Measurements from ENCODE around the gene ALOX15. TPM values are rescaled to one million over a fixed set of nuclear protein-coding genes. Genes with fewer than 3 reads are reported as not detected.

ALOX15 gene
- total RNA-seq, 1 experiment from 2014 or later: not detected

- Histone ChIP-seq H2AFZ (ENCODE audit: low read length) (no peak overlapping the region), H3F3A (ENCODE audit: low read length, unreplicated experiment) (no peaks in the 10 kb centered on the region), H3K27me3 (ENCODE audit: low read length) (peaks cover 36% of the 10 kb centered on the region), H3K4me1 (ENCODE audit: insufficient read depth, low read length) (no peaks in the 10 kb centered on the region), H3K9me3 (ENCODE audit: low read length) (no peaks in the 10 kb centered on the region), H3K79me2 (ENCODE audit: low read length) (no peaks in the 10 kb centered on the region), H3K36me3 (ENCODE audit: low read depth, low read length) (no peaks in the 10 kb centered on the region), H3K9ac (ENCODE audit: low read length) (no peak overlapping the region), H3K9me2 (replicated peaks; ENCODE audit: low read length) (no peaks in the 10 kb centered on the region), H3K4me2 (ENCODE audit: low read length) (no peak overlapping the region), H3K4me3 (ENCODE audit: low read length) (no peak overlapping the region), H3K27ac (ENCODE audit: low read length) (no peak overlapping the region), H4K20me1 (ENCODE audit: low read length) (no peaks in the 10 kb centered on the region)
- no TSS peak for BruUV-seq (replicated peaks)
- ChIA-PET CTCF (no interaction called here), POLR2A (ENCODE audit: unreplicated experiment) (no interaction called here)
- ATAC-seq: no peak
- intact Hi-C loops (cut with micrococcal nuclease): no loop called here
- TF ChIP-seq, protein P1, sequence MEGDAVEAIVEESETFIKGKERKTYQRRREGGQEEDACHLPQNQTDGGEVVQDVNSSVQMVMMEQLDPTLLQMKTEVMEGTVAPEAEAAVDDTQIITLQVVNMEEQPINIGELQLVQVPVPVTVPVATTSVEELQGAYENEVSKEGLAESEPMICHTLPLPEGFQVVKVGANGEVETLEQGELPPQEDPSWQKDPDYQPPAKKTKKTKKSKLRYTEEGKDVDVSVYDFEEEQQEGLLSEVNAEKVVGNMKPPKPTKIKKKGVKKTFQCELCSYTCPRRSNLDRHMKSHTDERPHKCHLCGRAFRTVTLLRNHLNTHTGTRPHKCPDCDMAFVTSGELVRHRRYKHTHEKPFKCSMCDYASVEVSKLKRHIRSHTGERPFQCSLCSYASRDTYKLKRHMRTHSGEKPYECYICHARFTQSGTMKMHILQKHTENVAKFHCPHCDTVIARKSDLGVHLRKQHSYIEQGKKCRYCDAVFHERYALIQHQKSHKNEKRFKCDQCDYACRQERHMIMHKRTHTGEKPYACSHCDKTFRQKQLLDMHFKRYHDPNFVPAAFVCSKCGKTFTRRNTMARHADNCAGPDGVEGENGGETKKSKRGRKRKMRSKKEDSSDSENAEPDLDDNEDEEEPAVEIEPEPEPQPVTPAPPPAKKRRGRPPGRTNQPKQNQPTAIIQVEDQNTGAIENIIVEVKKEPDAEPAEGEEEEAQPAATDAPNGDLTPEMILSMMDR (conservative IDR thresholded peaks at IDR 0.05; ENCODE audit: low read depth, low read length): no peak
- TF ChIP-seq EZH2phosphoT487 (IDR thresholded peaks at IDR 0.05; ENCODE audit: borderline replicate concordance, low read length) (no peak), EZH2 (IDR thresholded peaks at IDR 0.05; ENCODE audit: low read length, unreplicated experiment) (no peak)
- no peak for DNase-seq
These were observed 58.3 kb downstream of the ALOX15 start for GRCh38 chr17:4583206-4583605.

GRCh38 chr17:4582691-4583090 lies 58.8 kb downstream of the ALOX15 start:
- Histone ChIP-seq H4K20me1 (ENCODE audit: low read length) (no peaks in the 10 kb centered on the region), H2AFZ (ENCODE audit: low read length) (no peak overlapping the region), H3F3A (ENCODE audit: low read length, unreplicated experiment) (no peaks in the 10 kb centered on the region), H3K36me3 (ENCODE audit: low read depth, low read length) (no peaks in the 10 kb centered on the region), H3K4me1 (ENCODE audit: insufficient read depth, low read length) (no peaks in the 10 kb centered on the region), H3K27ac (ENCODE audit: low read length) (no peak overlapping the region), H3K27me3 (ENCODE audit: low read length) (peaks cover 36% of the 10 kb centered on the region), H3K9ac (ENCODE audit: low read length) (no peak overlapping the region), H3K4me3 (ENCODE audit: low read length) (no peak overlapping the region), H3K4me2 (ENCODE audit: low read length) (no peak overlapping the region), H3K79me2 (ENCODE audit: low read length) (no peaks in the 10 kb centered on the region), H3K9me2 (replicated peaks; ENCODE audit: low read length) (no peaks in the 10 kb centered on the region), H3K9me3 (ENCODE audit: low read length) (no peaks in the 10 kb centered on the region)
- no peak for TF ChIP-seq EZH2 (IDR thresholded peaks at IDR 0.05; ENCODE audit: low read length, unreplicated experiment)
- TF ChIP-seq, protein P1 (conservative IDR thresholded peaks at IDR 0.05; ENCODE audit: low read depth, low read length): no peak
- no peak for TF ChIP-seq EZH2phosphoT487 (IDR thresholded peaks at IDR 0.05; ENCODE audit: borderline replicate concordance, low read length)
- intact Hi-C loops (cut with micrococcal nuclease): no loop called here
- BruUV-seq (replicated peaks): no TSS peak
- DNase-seq (no peak), ATAC-seq (no peak)
- POLR2A ChIA-PET (ENCODE audit: unreplicated experiment): no interaction called here
- CTCF ChIA-PET: no interaction called here

GRCh38 chr17:4582101-4582501 lies 59.4 kb downstream of the ALOX15 start:
- Histone ChIP-seq H3K4me2 (ENCODE audit: low read length) (no peak overlapping the region), H3K4me3 (ENCODE audit: low read length) (no peak overlapping the region), H4K20me1 (ENCODE audit: low read length) (no peaks in the 10 kb centered on the region), H3K9me2 (replicated peaks; ENCODE audit: low read length) (no peaks in the 10 kb centered on the region), H3K27me3 (ENCODE audit: low read length) (peaks cover 36% of the 10 kb centered on the region), H2AFZ (ENCODE audit: low read length) (no peak overlapping the region), H3K36me3 (ENCODE audit: low read depth, low read length) (no peaks in the 10 kb centered on the region), H3K27ac (ENCODE audit: low read length) (no peak overlapping the region), H3K9ac (ENCODE audit: low read length) (no peak overlapping the region), H3K9me3 (ENCODE audit: low read length) (no peaks in the 10 kb centered on the region), H3F3A (ENCODE audit: low read length, unreplicated experiment) (no peaks in the 10 kb centered on the region), H3K4me1 (ENCODE audit: insufficient read depth, low read length) (no peaks in the 10 kb centered on the region), H3K79me2 (ENCODE audit: low read length) (no peaks in the 10 kb centered on the region)
- no peak for TF ChIP-seq EZH2 (IDR thresholded peaks at IDR 0.05; ENCODE audit: low read length, unreplicated experiment)
- TF ChIP-seq, protein P1 (conservative IDR thresholded peaks at IDR 0.05; ENCODE audit: low read depth, low read length): no peak
- TF ChIP-seq EZH2phosphoT487 (IDR thresholded peaks at IDR 0.05; ENCODE audit: borderline replicate concordance, low read length): no peak
- intact Hi-C loops (cut with micrococcal nuclease): no loop called here
- CTCF ChIA-PET: no interaction called here
- BruUV-seq (replicated peaks): no TSS peak
- POLR2A ChIA-PET (ENCODE audit: unreplicated experiment): no interaction called here
- no peak for ATAC-seq
- no peak for DNase-seq

Other genes with a start within 250 kb of the ALOX15 start
- gene SPNS3, start 207.7 kb downstream of the ALOX15 start, total RNA-seq (2014; rRNA removed): 0.69 and 2.6 TPM in 2 replicates
- gene SPNS2, start 142.8 kb downstream of the ALOX15 start, total RNA-seq (2014; rRNA removed): 2.6 and 7.9 TPM in 2 replicates
- gene MYBBP1A, start 86.3 kb downstream of the ALOX15 start, total RNA-seq (2014; rRNA removed): 155 and 171 TPM in 2 replicates
- not detected in 2 replicates for gene GGT6, start 81.1 kb downstream of the ALOX15 start, total RNA-seq (2014; rRNA removed)
- gene SMTNL2, start 57.1 kb downstream of the ALOX15 start, total RNA-seq (2014; rRNA removed): not detected in 2 replicates
- 35.1 and 37.6 TPM in 2 replicates for gene PELP1, start 62.5 kb upstream of the ALOX15 start, total RNA-seq (2014; rRNA removed)
- gene ARRB2, start 69.0 kb upstream of the ALOX15 start, total RNA-seq (2014; rRNA removed): 22.2 and 28.1 TPM in 2 replicates
- 25.4 and 28.9 TPM in 2 replicates for gene MED11, start 89.8 kb upstream of the ALOX15 start, total RNA-seq (2014; rRNA removed)
- gene ZMYND15, start 98.2 kb upstream of the ALOX15 start, total RNA-seq (2014; rRNA removed): 0.51 and 0.58 TPM in 2 replicates
- gene CXCL16, start 98.2 kb upstream of the ALOX15 start, total RNA-seq (2014; rRNA removed): 22.1 and 38.7 TPM in 2 replicates
- gene TM4SF5, start 130.2 kb upstream of the ALOX15 start, total RNA-seq (2014; rRNA removed): not detected in 2 replicates
- gene VMO1, start 144.7 kb upstream of the ALOX15 start, total RNA-seq (2014; rRNA removed): 1.2 and 3.1 TPM in 2 replicates
- 0.98 TPM in 1 of 2 replicates, not detected in the other for gene GLTPD2, start 147.3 kb upstream of the ALOX15 start, total RNA-seq (2014; rRNA removed)
- 281 and 405 TPM in 2 replicates for gene PSMB6, start 154.5 kb upstream of the ALOX15 start, total RNA-seq (2014; rRNA removed)
- 24.3 and 27.3 TPM in 2 replicates for gene PLD2, start 165.5 kb upstream of the ALOX15 start, total RNA-seq (2014; rRNA removed)
- gene MINK1, start 191.7 kb upstream of the ALOX15 start, total RNA-seq (2014; rRNA removed): 44.5 and 64.8 TPM in 2 replicates

Measured in PC-3 (cell line).